ENCODE measurements around the gene ZNF436. TPM values are rescaled to one million over a fixed set of nuclear protein-coding genes. Genes with fewer than 3 reads are reported as not detected.
A peak's percentile ranks its signal among the peaks of the same experiment; 100 is the strongest.

Gene ZNF436
- total and polyA plus RNA-seq, 9 of the 15 experiments (the other 6 are each of a cell fraction or from before 2014, with no cell fraction given) = 2.1 to 11.3 (median 6.8) TPM

DNA sequence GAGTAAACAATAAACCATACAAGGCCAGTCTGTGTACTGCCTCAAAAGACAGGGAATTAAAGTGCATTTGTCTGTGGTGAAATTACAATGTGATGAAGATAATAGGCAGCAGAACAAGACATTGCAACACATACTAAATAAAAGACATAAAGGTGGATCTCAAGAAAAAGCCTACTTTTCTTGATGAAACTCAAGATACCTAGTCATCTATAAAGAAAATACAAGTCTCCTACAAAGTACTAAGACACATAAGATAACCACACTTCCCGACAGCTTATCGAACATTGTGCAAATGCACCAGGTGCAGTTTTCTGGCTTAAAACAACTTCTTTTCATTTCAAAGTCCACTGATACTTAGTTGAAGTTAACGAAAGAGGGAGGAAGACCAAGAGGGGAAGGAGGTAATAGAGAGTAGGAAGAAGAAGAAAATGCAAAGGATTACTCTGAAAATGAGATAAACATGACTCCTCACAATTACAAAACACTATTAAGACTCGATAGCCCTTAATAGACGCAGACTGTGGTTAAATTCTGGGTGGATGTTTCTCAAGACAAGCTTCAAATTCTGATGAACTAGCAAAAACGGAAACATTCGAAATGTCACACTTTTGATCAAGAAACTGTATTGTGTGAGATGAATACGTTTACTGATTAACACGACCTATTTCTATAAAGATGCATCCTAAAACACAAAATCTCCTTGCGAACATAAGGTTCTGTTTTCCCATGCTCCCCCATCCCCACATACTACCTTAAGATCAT is 27.5 kb downstream of the ZNF436 start (continued):
- TF ChIP-seq, protein P1, sequence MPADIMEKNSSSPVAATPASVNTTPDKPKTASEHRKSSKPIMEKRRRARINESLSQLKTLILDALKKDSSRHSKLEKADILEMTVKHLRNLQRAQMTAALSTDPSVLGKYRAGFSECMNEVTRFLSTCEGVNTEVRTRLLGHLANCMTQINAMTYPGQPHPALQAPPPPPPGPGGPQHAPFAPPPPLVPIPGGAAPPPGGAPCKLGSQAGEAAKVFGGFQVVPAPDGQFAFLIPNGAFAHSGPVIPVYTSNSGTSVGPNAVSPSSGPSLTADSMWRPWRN (IDR thresholded peaks at IDR 0.05; ENCODE audit: low read depth) = no peak
- TF ChIP-seq SIRT6 (IDR thresholded peaks at IDR 0.05; ENCODE audit: low read depth, low read length) (no peak), PHB2 (IDR thresholded peaks at IDR 0.05; ENCODE audit: low read depth) (no peak), NFATC3 (IDR thresholded peaks at IDR 0.05) (no peak), CHD4 (IDR thresholded peaks at IDR 0.05; ENCODE audit: insufficient read depth, insufficient replicate concordance, low read depth, low read length, poor library complexity, severe bottlenecking) (no peak), ILK (tag; IDR thresholded peaks at IDR 0.05; ENCODE audit: borderline replicate concordance, low read depth) (no peak), TCF3 (CRISPR knock-in tag; IDR thresholded peaks at IDR 0.05) (peak; percentile 56), GATAD2B (IDR thresholded peaks at IDR 0.05; ENCODE audit: borderline replicate concordance) (0 out of 2 replicates have a peak, but pooled peaks have one; percentile 56), MLLT1 (IDR thresholded peaks at IDR 0.05) (peak; percentile 28 to 61; a peak in 3 of 4 replicates), XRCC4 (IDR thresholded peaks at IDR 0.05; ENCODE audit: extremely low read depth, insufficient read depth, insufficient read length) (no peak), ZBTB17 (CRISPR knock-in tag; IDR thresholded peaks at IDR 0.05) (no peak), CHCHD3 (CRISPR knock-in tag; IDR thresholded peaks at IDR 0.05) (no peak), SNRNP70 (optimal IDR thresholded peaks at IDR 0.05; ENCODE audit: low read depth, low read length) (no peak), CCAR2 (IDR thresholded peaks at IDR 0.05; ENCODE audit: low read depth, low read length) (no peak), ZNF24 (IDR thresholded peaks at IDR 0.05) (no peak)
- TF ChIP-seq, protein P2, sequence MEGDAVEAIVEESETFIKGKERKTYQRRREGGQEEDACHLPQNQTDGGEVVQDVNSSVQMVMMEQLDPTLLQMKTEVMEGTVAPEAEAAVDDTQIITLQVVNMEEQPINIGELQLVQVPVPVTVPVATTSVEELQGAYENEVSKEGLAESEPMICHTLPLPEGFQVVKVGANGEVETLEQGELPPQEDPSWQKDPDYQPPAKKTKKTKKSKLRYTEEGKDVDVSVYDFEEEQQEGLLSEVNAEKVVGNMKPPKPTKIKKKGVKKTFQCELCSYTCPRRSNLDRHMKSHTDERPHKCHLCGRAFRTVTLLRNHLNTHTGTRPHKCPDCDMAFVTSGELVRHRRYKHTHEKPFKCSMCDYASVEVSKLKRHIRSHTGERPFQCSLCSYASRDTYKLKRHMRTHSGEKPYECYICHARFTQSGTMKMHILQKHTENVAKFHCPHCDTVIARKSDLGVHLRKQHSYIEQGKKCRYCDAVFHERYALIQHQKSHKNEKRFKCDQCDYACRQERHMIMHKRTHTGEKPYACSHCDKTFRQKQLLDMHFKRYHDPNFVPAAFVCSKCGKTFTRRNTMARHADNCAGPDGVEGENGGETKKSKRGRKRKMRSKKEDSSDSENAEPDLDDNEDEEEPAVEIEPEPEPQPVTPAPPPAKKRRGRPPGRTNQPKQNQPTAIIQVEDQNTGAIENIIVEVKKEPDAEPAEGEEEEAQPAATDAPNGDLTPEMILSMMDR (IDR thresholded peaks at IDR 0.05 in 2 of 3, conservative IDR thresholded peaks at IDR 0.05 in 1 of 3; ENCODE audit: insufficient read depth in 2 of 3, low read depth in 1 of 3, low read length in 3 of 3) = no peak
- TF ChIP-seq, protein P3, sequence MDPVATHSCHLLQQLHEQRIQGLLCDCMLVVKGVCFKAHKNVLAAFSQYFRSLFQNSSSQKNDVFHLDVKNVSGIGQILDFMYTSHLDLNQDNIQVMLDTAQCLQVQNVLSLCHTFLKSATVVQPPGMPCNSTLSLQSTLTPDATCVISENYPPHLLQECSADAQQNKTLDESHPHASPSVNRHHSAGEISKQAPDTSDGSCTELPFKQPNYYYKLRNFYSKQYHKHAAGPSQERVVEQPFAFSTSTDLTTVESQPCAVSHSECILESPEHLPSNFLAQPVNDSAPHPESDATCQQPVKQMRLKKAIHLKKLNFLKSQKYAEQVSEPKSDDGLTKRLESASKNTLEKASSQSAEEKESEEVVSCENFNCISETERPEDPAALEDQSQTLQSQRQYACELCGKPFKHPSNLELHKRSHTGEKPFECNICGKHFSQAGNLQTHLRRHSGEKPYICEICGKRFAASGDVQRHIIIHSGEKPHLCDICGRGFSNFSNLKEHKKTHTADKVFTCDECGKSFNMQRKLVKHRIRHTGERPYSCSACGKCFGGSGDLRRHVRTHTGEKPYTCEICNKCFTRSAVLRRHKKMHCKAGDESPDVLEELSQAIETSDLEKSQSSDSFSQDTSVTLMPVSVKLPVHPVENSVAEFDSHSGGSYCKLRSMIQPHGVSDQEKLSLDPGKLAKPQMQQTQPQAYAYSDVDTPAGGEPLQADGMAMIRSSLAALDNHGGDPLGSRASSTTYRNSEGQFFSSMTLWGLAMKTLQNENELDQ (CRISPR knock-in tag; IDR thresholded peaks at IDR 0.05; ENCODE audit: borderline replicate concordance) = no peak
- TF ChIP-seq, protein P4, sequence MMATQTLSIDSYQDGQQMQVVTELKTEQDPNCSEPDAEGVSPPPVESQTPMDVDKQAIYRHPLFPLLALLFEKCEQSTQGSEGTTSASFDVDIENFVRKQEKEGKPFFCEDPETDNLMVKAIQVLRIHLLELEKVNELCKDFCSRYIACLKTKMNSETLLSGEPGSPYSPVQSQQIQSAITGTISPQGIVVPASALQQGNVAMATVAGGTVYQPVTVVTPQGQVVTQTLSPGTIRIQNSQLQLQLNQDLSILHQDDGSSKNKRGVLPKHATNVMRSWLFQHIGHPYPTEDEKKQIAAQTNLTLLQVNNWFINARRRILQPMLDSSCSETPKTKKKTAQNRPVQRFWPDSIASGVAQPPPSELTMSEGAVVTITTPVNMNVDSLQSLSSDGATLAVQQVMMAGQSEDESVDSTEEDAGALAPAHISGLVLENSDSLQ (IDR thresholded peaks at IDR 0.05) = no peak
- TF ChIP-seq, protein P5, sequence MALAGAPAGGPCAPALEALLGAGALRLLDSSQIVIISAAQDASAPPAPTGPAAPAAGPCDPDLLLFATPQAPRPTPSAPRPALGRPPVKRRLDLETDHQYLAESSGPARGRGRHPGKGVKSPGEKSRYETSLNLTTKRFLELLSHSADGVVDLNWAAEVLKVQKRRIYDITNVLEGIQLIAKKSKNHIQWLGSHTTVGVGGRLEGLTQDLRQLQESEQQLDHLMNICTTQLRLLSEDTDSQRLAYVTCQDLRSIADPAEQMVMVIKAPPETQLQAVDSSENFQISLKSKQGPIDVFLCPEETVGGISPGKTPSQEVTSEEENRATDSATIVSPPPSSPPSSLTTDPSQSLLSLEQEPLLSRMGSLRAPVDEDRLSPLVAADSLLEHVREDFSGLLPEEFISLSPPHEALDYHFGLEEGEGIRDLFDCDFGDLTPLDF (CRISPR knock-in tag; IDR thresholded peaks at IDR 0.05) = no peak
